ENCODE results near the gene IRF5. TPM values are rescaled to one million over a fixed set of nuclear protein-coding genes. Genes with fewer than 3 reads are reported as not detected.

IRF5 gene
- total and polyA plus RNA-seq, 10 of the 15 experiments (the other 5 are each of a cell fraction or from before 2014, with no cell fraction given): 5.4 to 90.3 (median 61.7) TPM

DNA sequence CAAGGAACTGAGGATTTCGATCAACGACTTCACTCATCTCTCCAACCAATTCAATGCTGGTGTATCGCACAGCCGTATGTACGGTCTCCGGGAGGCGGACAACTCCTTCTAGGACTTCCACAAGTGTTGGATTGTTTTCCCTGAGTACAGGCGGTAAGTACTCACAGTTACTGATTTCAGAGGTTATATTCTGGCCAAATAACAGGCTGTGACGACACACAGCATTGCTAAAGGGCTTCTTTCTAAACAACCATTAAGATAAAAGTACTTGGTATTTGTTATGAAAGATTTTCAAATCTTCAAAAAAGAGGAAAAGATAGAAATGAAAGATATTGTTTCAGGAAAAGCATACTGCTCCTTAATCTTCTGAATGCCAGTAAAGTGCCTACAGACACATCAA is 52.2 kb downstream of the IRF5 start:
- CTCF ChIA-PET: interaction anchor here (0.7 to 1.0 kb wide), 3 partner anchors 14 to 102 kb away, joined by 3 to 4 read pairs (median 4); no protein-coding TSS in a partner anchor

More for the DNA sequence above, 52.2 kb downstream of the IRF5 start:
- in situ Hi-C loops (cut with MboI): no loop called here
- Histone ChIP-seq H3K27ac (ENCODE audit: control insufficient read depth, insufficient read depth) (no peak overlapping the region), H4K20me1 (ENCODE audit: control insufficient read depth, insufficient read depth) (no peaks in the 10 kb centered on the region), H2AFZ (ENCODE audit: control insufficient read depth, low read depth, low read length) (no peak overlapping the region), H3K9me3 (replicated peaks; ENCODE audit: control insufficient read depth, insufficient read depth, low read length) (no peaks in the 10 kb centered on the region), H3K4me3 (no peak overlapping the region), H3K9ac (ENCODE audit: control insufficient read depth, insufficient read depth, low read length) (no peak overlapping the region), H3K36me3 (ENCODE audit: control insufficient read depth in 2 of 2, insufficient read depth in 2 of 2, low read length in 1 of 2) (peaks cover 2 to 22% of the 10 kb centered on the region in 2 experiments), H3K27me3 (replicated peaks in 1 of 2; ENCODE audit: control insufficient read depth in 2 of 2, insufficient read depth in 2 of 2, low read length in 1 of 2) (no peaks in the 10 kb centered on the region), H3K4me2 (ENCODE audit: control insufficient read depth, insufficient read depth) (no peak overlapping the region), H3K79me2 (ENCODE audit: control insufficient read depth, insufficient read depth, low read length) (no peaks in the 10 kb centered on the region), H3K4me1 (ENCODE audit: control insufficient read depth, insufficient read depth, low read length) (no peaks in the 10 kb centered on the region)
- 88% methylated on average over 9 of the region's 9 CpGs for WGBS (ENCODE audit: insufficient coverage, insufficient replicate concordance, low lambda C conversion rate, missing lambda C conversion rate)
- POLR2A ChIA-PET: no interaction called here
- no TSS peak for BruUV-seq (replicated peaks)
- RAD21 ChIA-PET (ENCODE audit: unreplicated experiment): interaction anchor here (0.9 kb wide), 1 partner anchor 99 kb away, joined by 3 read pairs; no protein-coding TSS in a partner anchor
- FAIRE-seq (no peak), ATAC-seq (no peak), DNase-seq (ENCODE audit: low read depth, low spot score) (no peak)
- intact Hi-C loops (cut with micrococcal nuclease; ENCODE audit: unreplicated experiment): no loop called here
- TF ChIP-seq NFIC (IDR thresholded peaks at IDR 0.05; ENCODE audit: low read depth, low read length) (no peak), TARDBP (IDR thresholded peaks at IDR 0.05; ENCODE audit: borderline replicate concordance) (no peak), DPF2 (IDR thresholded peaks at IDR 0.05) (no peak), MYB (IDR thresholded peaks at IDR 0.05; ENCODE audit: borderline replicate concordance, low read depth, low read length) (no peak), KDM1A (IDR thresholded peaks at IDR 0.05; ENCODE audit: borderline replicate concordance) (no peak), FOXK2 (IDR thresholded peaks at IDR 0.05) (no peak), CHD4 (IDR thresholded peaks at IDR 0.05) (no peak), CREB1 (IDR thresholded peaks at IDR 0.05; ENCODE audit: low read depth) (no peak), STAT1 (conservative IDR thresholded peaks at IDR 0.05) (no peak), MYC (IDR thresholded peaks at IDR 0.05; ENCODE audit: insufficient read depth, insufficient read length, insufficient replicate concordance, low read length, severe bottlenecking) (no peak), FOXM1 (IDR thresholded peaks at IDR 0.05; ENCODE audit: low read depth, low read length) (no peak), POU2F2 (IDR thresholded peaks at IDR 0.05; ENCODE audit: borderline replicate concordance, low read depth, low read length) (no peak)
- TF ChIP-seq, protein P1, sequence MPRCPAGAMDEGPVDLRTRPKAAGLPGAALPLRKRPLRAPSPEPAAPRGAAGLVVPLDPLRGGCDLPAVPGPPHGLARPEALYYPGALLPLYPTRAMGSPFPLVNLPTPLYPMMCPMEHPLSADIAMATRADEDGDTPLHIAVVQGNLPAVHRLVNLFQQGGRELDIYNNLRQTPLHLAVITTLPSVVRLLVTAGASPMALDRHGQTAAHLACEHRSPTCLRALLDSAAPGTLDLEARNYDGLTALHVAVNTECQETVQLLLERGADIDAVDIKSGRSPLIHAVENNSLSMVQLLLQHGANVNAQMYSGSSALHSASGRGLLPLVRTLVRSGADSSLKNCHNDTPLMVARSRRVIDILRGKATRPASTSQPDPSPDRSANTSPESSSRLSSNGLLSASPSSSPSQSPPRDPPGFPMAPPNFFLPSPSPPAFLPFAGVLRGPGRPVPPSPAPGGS (IDR thresholded peaks at IDR 0.05; ENCODE audit: borderline replicate concordance, insufficient read depth, low read depth, low read length, poor library complexity, severe bottlenecking): no peak
- SMC1A ChIA-PET (ENCODE audit: uncharacterized antibody, unreplicated experiment): interaction anchor here (0.7 to 1.9 kb wide), 5 partner anchors 17 to 224 kb away, joined by 3 to 5 read pairs (median 4); no protein-coding TSS in a partner anchor
